Embryonic facial prominence (tissue), 1 donor: ENCODE results near the gene MALSU1.
"Not testable (repeated sequence)": the region's sequence is repeated elsewhere in the genome, so short reads cannot be mapped to it uniquely, and the experiment has no call there.

ENCODE experiments used
- DNase-seq: peaks from one replicate; pipeline ENCODE4 v3.0.0-alpha.2; 2016; ENCODE audit errors: extremely low spot score

Gene MALSU1

DNA sequence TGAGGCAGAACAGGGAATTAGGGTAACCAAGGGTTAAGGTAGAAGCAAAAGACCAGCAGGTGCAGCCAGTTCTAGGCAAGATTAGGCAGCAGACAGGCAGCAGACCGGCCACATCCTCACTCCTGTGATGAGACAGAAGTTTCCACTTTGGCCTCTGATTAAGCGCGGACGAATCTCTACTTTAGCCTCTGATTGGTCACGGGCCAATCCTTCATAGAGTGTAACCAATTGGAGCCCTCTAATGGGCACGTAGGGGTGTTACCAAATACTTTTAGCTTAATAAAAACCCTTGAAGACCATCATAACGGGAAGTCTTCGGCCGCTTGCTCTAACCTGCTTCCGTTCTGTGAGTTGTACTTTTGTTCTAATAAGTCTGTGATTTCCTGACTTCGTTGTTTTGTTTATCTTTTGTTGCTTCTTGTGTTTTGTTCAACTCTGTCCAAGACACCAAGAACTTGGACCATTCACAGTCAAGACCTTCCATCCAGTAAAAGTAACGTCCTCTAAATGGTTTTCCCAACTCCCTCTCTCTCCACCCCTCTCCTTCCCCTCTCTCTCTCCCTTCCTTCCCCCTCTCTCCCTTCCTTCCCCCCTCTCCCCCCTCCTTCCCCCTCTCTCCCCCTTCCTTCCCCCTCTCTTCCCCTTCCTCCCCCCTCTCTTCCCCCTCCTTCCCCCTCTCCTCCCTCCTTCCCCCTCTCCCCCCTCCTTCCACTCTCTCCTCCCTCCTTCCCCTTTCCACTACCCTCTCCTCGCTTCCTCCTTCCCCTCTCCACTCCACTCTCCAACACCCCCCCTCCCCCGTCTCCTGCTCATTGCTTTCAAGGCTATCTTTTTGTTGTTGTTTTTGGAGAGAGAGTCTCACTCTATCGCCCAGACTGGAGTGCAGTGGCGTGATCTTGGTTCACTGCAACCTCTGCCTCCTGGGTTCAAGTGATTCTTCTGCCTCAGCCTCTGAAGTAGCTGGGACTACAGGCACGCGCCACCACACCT, 13.2 kb upstream of the MALSU1 start:
- DNase-seq: no peak

DNA sequence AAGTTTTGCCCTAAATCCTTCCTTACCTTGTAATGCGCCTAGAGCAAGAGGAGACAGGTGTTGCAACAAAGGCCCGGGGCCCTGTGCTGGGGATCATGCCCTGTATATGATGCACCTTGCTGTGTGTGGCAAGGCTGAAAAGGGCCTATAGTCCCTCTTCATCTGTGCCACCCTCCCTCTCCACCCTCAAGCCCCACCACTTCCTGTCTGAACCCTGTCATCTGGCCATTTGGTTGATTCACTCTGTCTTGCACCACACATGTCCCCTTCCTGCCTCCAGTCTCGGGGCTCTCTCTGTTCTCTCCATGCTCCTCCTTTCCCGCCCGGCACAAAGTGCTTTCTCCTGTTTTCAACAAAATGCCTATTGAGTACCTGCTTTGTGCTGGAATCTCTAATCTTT, 11.5 kb upstream of the MALSU1 start:
- DNase-seq: no peak

DNA sequence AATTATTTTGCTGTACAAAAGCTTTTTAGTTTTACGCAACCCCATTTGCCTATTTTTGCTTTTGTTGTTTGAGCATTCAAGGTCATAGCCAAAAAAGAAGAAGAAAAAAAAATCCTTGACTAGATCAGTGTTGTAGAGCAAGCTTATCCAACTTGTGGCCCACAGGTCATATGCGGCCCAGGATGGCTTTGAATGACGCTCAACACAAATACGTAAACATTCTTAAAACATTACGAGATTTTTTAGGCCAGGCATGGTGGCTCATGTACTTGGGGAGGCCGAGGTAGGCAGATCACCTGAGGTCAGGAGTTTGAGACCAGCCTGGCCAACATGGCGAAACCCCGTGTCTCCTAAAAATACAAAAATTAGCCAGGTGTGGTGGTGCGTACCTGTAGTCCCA, 8.1 kb upstream of the MALSU1 start:
- DNase-seq: no peak

DNA sequence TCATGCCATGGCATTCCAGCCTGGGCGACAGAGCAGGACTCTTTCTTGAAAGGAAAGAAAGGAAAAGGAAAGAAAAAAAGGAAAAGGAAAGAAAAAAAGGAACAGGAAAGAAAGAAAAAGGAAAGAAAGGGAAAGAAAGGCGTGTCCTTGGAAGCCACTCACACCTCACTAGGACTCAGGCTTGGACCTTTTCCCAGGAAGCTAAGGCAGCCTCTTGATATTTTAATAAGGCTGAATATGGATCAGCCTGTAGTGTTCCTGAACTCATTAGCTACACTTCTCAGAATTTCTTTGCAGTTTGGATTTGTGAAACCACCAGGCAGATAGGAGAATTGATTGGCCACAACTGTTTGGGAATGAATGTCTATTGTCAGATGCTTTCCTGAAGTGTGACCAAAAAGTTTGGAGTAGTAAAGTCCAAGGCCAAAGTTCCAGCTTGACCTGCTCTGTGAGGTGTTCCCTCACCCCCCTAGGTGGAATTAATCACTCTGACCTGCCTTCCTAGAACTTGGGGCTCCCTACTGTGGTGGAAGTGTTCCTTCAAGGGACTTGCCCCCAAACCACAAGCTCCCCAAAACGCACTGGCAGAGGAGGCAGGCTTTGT, 7.1 kb upstream of the MALSU1 start:
- DNase-seq: no peak

DNA sequence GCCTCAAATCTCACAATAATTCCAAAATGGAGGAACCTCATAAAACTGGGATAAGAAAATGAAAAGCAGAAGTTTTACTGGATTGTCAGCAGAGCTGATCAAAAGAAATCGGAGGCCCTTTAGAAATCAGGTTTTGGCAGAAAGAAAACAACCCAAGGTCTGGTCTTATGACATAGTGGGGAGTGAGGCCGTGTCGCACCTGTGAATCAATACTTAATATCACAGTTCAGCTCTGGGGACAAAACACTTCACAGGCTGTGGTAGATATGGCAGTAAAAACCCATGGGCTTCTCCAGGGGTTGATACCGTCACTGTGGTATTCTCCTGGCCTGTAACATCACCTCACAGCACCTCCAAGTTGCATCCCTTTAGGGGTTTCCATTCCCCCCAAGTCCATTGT, 6.5 kb upstream of the MALSU1 start:
- no peak for DNase-seq

DNA sequence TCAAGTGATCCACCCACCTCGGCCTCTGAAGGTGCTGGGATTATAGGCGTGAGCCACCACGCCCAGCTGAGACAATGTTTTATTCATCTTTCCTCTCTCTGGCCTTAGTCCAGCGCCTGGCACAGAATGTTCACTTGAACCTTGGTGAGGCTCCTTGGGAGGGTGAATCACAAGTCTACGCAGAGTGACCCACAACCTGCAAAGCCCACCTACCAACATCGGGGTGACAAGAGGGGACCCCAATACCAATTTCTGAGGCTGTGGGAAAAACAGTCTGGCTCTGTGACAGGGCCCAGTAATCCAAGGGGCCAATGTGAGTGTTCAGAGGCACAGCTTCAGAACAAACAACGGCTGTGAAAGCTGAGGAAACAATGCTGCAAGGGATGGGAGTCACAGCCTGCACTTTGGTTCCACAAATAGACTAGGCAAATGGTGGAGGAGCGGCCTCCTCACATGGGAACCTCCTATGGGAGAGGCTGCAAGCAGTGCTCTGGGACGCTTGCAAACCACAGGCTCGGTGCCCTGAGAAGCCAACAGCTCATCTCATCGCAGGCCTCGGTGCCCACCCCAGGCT, 5.6 kb upstream of the MALSU1 start:
- no peak for DNase-seq

DNA sequence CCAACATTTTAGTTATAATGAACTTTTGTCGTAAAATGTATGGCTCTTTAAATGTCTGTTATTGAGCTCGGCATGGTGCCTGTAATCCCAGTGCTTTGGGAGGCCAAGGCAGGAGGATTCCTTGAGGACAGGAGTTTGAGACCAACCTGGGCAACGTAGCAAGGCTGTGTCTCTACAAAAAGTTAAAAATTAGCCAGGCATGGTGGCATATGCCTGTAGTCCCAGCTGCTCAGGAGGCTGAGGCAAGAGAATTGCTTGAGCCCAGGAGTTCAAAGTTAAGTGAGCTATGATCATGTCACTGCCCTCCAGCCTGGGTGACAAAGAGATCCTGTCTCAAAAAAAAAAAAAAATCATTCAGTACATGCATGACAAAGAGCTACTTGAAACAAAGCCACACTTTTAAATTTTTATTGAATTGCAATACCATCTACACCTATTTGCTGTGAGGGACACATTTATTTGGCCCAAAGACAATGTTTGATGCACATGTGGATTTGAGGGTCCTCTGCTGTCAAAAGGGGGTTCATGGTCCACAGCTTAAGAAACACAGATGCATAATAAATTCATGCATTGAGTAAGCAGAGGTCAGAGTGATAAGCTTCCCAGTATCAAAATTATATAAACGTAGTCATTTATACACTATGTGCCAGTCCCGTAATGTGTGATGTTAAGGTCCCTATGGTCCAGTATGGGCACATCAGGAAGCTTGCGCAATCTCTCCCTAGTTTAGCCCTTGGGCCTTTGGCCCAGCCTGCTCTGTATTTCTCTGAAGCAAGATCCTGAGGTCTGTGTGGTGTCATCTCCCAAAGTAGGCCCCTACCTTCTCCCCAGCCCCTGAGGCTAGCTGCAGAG, 4.4 kb upstream of the MALSU1 start:
- no peak for DNase-seq

DNA sequence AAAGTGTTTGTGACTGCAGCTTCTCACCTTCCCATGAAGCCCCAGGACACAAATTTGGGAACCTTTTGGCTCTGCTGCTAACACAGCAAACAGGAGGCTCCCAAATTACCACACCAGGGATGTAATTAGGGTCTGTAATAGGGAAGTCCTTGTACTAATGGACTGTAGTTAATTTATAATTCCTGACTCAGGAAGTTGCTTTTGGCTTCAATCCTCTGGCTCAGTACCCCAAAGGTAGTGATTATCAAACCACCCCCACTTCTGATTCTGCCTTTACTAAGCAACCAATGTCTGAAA, 3.8 kb upstream of the MALSU1 start:
- DNase-seq: no peak

DNA sequence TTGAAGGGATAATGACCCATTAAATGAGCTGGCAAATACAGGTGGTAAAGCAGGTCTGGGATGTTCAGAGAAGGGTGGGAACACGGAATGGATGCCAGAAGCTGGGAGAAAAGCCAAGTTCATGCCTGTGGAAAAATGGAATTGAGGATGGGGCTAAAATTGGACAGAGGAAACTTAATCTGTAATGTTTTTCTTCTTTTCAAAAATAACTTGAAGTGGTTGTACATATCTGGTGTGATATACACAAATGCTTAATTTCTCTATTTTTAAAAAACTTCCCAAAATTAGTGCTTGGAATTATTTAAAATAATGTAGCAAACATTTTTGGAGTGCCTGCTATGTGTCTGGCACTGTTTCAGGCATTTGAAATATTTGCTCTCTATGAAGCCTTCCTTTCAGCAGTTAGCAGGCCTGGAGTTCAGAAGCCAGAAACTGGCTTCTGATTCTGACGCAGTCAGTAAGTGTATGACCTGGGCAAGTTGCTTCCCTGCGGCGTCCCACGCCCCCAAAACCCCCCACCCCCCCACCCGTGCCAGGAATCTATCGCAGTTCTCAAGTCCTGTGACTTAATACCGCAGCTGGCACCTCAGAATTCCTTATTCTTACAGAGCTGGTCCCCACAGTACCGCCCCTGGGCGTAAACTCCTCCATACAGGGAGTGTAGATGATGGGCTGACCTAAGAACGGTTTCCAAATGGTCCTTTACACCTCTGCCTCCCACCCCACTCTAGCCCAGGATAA, 828 bp upstream of the MALSU1 start:
- DNase-seq: peak; percentile 48

DNA sequence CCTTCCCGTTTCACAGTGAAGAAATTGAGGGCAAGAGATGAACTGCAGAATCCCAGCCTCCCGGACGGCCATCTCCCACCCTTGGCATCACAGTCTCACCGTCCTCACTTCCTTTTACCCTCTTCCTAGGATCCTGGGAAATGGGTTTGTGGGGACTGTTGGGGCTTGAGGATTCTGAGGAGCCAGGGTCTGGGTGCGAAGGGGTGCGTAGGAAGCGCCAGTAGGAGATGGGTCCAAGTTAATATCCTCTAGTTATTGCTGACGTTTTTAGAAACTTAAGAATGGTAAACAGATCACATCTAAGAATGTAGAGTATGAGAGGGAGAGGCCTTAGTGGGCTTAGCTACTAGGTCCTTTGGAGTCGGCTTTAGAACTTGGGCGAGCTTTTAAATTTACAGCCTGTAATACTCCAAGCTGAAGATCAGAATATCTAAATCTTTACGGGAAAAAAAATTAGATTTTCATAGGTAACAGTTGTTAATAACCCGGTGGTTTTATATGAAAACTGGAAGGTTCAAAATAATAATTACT, 696 bp downstream of the MALSU1 start:
- no peak for DNase-seq

DNA sequence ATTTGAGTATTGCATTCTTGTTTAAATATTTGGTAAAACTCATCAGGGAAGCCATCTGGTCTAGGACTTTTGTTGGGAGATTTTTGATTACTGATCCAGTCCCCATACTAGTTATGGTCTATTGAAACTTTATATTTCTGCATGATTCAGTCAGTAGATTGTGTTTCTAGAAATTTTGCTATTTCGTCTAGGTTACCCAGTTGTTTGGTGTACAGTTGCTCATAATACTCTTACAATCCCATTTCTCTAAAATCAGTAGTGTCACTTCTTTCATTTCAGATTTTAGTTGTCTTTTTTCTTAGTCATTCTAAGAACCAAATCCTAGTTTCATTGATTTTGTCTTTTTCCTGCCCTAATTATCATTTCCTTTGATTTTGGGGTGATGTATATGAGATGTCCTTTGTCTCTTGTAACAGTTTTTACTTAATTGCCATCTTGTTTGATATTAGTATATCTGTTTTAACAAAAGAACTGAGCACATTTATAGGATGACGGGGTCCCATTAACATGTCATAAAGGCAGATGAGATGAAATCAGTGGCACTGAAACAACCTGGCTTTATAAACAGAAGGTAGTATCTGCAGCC, 7.9 kb downstream of the MALSU1 start:
- no peak for DNase-seq

DNA sequence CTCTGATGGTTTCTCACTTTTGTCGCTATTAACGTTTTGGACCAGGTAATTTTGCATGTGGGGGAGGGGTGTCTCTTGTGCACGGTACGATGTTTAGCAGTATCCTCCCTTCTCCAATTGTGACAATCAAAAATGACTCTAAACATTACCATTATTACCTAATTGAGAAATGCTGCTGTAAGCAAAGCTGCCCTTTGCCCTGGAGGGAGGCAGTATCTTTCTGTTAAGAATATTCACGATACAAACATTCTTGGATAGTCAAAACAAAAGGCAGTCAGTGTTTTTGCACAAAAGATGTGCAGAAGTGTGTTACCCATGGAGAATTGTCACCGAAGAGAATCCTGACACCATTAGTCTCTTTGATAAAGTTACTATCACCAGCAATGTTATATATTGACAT, 9.6 kb downstream of the MALSU1 start:
- no peak for DNase-seq

DNA sequence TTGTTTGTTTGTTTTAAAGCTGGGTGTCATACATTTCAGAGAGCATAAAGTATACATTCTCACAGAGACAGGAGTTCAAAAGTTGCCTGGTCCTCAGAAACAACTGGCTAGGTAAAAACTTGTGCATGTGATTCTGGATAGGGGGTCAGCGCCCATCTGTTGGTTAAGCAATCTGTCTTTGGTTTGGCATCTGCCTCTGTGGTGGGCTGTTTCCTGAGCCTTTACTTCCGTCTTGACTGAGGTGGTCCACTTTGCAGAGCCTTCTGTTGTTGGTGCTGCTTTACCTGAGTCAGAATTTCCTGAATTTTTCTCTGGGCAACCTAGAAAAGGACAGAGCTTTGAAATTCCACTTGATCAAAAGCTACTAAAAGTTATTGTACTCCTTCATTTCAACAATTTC, 13.0 kb downstream of the MALSU1 start:
- not testable (repeated sequence) for DNase-seq

DNA sequence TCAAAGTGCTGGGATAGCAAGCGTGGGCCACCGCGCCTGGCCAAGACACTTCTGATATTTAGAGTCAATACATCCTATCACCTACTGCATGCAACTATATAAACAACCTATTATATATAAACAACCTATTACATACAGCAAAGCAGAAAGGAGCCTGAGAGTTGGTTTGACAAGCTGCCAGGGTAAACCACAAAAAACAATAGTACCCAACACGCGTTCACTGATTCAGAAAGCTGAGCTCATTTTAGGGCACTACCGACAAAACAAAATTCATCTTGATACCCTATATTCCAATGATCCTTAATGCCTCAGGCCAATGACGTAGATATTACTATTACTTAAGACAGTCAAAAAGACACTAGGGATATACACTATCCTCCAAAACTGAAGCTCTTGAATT, 16.2 kb downstream of the MALSU1 start:
- no peak for DNase-seq

DNA sequence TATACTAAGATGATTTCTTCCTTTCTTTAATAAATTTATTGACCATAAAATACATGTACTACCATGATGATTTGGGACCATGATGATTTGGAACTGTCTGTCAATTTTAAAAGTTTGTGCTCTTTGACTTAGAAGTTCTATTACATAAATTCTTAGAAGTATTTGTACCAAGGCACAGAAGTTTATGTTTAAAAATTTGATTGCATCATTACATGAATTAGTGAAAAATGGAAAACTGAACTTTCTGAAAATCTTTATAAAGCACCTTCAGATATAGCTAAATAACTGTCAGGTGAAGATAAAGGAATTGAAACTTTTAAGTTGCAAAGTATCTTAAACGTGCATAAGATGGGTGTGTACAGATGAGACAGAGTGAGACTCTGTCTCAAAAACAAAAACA, 32.0 kb downstream of the MALSU1 start:
- DNase-seq: no peak

DNA sequence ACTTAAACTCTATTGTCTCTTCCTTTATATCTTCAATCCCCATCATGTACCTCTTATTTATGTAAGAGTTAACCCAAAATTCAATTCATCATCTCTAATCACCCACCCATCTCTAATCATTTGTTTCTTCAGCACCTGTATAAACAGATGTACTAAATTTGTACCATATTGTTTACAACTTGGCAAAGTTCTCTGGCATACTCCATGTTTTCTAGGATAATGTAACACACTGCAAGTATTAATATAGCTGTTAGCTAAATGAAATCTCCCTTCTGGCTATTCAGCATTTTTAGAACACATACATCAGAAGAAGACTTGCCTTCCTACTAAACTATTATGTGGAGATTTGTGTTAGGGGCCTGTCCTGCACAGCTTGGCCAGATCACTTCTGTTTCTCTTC, 33.1 kb downstream of the MALSU1 start:
- DNase-seq: no peak

DNA sequence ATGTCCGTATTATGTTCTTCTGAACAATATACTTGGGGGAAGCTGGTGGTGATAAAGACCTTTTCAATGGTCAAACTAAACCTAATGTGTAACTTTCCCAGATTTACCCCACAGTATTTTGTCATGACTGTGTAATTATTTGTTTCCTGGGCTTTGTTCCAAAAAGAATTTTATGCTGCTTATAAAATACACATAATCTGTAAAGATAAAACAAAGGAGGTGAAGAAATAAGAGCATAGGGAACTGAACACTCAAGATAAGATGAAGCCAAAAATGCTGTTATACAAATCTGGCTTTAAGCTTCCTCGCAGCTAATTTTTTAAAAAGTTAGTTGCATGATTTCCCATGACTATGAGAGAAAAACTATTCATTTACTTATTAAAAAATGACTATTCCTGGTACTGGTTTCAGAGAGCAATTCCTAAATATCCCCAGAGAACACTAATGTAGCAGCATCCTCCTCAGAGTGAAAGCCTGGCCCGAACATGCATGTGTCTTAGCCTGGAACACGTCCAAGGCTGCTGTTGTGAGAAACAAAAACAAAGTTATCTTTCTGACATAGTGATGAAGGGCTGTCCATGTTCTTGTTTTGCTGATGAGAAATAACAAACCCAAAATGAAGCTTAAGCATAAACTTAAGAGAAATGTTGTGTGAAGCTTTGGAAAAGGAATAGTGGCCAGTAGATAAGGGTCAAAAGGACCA, 33.9 kb downstream of the MALSU1 start:
- DNase-seq: no peak

DNA sequence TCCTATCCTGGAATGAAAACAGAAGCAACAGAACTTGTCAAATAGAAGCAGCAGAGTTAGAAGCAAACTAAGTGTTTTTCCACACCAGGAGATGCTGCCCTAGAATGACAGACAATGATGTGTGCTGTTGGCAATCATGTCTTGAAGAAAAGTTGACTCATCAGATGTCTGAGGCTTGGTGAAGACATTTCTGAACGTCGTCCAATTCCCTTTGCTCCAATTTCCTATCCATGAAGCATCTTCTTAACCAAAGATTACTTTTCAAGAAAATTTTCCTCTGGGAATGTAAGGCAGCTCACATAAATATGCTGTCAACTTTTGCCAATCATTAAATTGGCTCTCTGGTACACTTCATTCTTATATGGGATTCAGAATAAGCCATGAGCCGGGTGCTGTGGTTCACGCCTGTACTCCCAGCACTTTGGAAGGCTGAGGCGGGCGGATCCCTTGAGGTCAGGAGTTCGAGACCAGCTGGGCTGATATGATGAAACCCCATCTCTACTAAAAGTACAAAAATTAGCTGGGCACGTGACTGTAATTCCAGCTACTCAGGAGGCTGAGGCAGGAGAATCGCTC, 34.6 kb downstream of the MALSU1 start:
- DNase-seq: no peak

DNA sequence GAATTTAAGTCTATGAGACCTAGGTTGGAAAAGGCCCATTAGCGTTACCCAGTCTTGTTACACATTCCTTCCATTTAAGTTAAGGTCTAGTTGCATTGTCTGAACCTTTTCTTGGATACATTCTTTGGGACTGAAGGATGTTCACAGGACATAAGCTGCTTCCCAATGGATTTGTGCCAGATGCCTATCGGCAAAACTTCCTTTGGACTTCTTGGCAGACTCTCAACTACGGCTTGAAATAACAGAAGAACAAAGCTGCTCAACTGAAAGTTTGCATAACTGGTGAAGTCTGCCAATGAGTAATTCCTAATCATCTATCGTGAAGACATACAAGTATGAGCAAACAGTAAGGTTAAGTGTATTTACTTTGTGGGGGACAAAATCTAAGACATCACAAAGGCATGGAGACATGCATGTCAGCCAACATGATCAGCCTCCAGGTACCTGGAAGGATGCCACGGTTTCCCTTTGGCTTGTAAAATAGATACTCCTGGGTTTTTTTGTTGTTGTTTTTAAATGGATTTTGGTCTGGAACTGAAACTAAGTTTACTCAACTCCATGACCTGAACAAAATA, 35.4 kb downstream of the MALSU1 start:
- DNase-seq: peak; percentile 11

DNA sequence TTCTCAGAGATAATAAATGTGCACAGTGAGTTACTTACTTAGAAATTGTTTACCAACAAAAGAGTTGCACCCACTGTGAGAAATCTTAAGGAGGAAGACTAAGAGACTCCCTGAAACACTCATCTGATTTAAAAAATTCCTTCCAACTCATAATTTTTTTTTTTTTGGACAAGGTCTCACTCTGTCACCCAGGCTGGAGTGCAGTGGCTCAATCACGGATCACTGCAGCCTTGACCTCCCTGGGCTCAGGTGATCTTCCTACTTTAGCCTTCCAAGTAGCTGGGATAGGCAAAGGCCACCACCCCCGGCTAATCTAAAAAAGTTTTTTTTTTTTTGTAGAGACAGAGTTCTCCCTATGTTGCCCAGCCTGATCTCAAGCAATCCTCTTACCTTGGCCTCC, 36.0 kb downstream of the MALSU1 start:
- no peak for DNase-seq
